Endothelial cell of umbilical vein (primary cell): Measurements from ENCODE around the gene FBXO44. TPM values are rescaled to one million over a fixed set of nuclear protein-coding genes. Genes with fewer than 3 reads are reported as not detected.

ENCODE experiments used
- BruUV-seq: library from RNA; stranded (reverse); fragments of 400-500 nt; replicated peaks from 2 replicates; lab custom pipeline; 2021; lab: Mats Ljungman, UMichigan
- CTCF ChIA-PET: fragments of 300-600, 350-600 bp; sonication (Branson Sonifier 250); formaldehyde crosslinking; loops from one replicate; lab custom pipeline; 2021; ENCODE audit warnings: antibody characterized with exemption, inconsistent platforms; lab: Charles Lee
- POLR2A ChIA-PET: fragments of 300-600, 350-600 bp; sonication (Branson Sonifier 250); formaldehyde crosslinking; loops from one replicate; lab custom pipeline; 2021; ENCODE audit warnings: antibody characterized with exemption, inconsistent platforms; lab: Charles Lee
- DNase-seq: peaks from one replicate; pipeline ENCODE4 v3.0.0-alpha.2; 2011; ENCODE audit warnings: low read depth, low spot score
- FAIRE-seq: peaks from 2 replicates; lab custom pipeline; 2011; peaks lifted over from hg19 to GRCh38; lab: Jason Lieb, UNC
- H2AFZ ChIP-seq: 2 replicates; pipeline ENCODE4 v1.6.0; 2012; ENCODE audit warnings: low read depth, low read length, control low read depth, inconsistent platforms
- H3K27ac ChIP-seq: 2 replicates; pipeline ENCODE4 v1.5.1; 2011; ENCODE audit warnings: low read depth, mild to moderate bottlenecking, control low read depth, low read length, moderate library complexity; ENCODE audit not compliant: insufficient read depth
- H3K27me3 ChIP-seq, 2 experiments: 2 replicates each; pipeline versions ENCODE4 v1.6.0 to v1.6.1; 2011; ENCODE audit warnings: low read length in 2 of 2, mixed read lengths in 1 of 2; ENCODE audit not compliant: control insufficient read depth in 2 of 2, insufficient read depth in 2 of 2
- H3K36me3 ChIP-seq, 2 experiments: 2 replicates in 1 of 2; 3 replicates in 1 of 2; pipeline ENCODE4 v1.5.1; 2011; ENCODE audit warnings: low read length in 2 of 2, mild to moderate bottlenecking in 1 of 2, moderate library complexity in 1 of 2; ENCODE audit not compliant: control insufficient read depth in 2 of 2, insufficient read depth in 2 of 2; ENCODE audit errors: extremely low read depth in 1 of 2
- H3K4me1 ChIP-seq: 3 replicates; pipeline ENCODE4 v1.5.1; 2011; ENCODE audit warnings: mild to moderate bottlenecking, low read length; ENCODE audit not compliant: control insufficient read depth, insufficient read depth; ENCODE audit errors: extremely low read depth
- H3K4me2 ChIP-seq: 2 replicates; pipeline ENCODE4 v1.6.1; 2011; ENCODE audit warnings: low read length, control low read depth, mixed read lengths; ENCODE audit not compliant: insufficient read depth
- H3K4me3 ChIP-seq, 3 experiments: fragments of 200-600 bp in 1 of 3; sonication (generic), shearing (Covaris generic) in 1 of 3; replicated peaks in 1 of 3; 2 replicates each; pipeline ENCODE4 v1.5.1; 2011 to 2016; ENCODE audit warnings: control low read depth in 3 of 3, low read length in 3 of 3, mild to moderate bottlenecking in 2 of 3, inconsistent platforms in 1 of 3, low read depth in 1 of 3, moderate library complexity in 1 of 3; ENCODE audit not compliant: insufficient read depth in 1 of 3
- H3K79me2 ChIP-seq: 2 replicates; pipeline ENCODE4 v1.6.0; 2012; ENCODE audit warnings: low read length, inconsistent platforms; ENCODE audit not compliant: control insufficient read depth, insufficient read depth
- H3K9ac ChIP-seq: replicated peaks from 2 replicates; pipeline ENCODE3; 2011; ENCODE audit warnings: low read length, control low read depth; ENCODE audit not compliant: insufficient read depth; ENCODE audit errors: extremely low read depth
- H3K9me1 ChIP-seq: replicated peaks from 3 replicates; pipeline ENCODE4 v1.6.0; 2011; ENCODE audit warnings: mild to moderate bottlenecking, low read length; ENCODE audit not compliant: control insufficient read depth, insufficient read depth; ENCODE audit errors: extremely low read depth
- H3K9me3 ChIP-seq: replicated peaks from 2 replicates; pipeline ENCODE4 v1.5.1; 2012; ENCODE audit warnings: low read length, inconsistent platforms; ENCODE audit not compliant: control insufficient read depth, insufficient read depth
- H4K20me1 ChIP-seq: replicated peaks from 2 replicates; pipeline ENCODE3; 2011; ENCODE audit warnings: mild to moderate bottlenecking, low read length; ENCODE audit not compliant: control insufficient read depth, insufficient read depth; ENCODE audit errors: extremely low read depth
- CTCF ChIP-seq, 2 donors: IDR thresholded peaks; 1 replicate in 1 of 2; 2 replicates in 1 of 2; pipeline ENCODE4 v1.5.1; 2011; ENCODE audit warnings: low read length in 2 of 2, mild to moderate bottlenecking in 2 of 2, moderate library complexity in 2 of 2, control low read depth in 1 of 2, inconsistent platforms in 1 of 2, low read depth in 1 of 2; ENCODE audit not compliant: insufficient read depth in 1 of 2; ENCODE audit errors: extremely low read depth in 1 of 2
- EZH2 ChIP-seq: IDR thresholded peaks from 2 replicates; pipeline ENCODE4 v1.6.1; 2012; ENCODE audit warnings: borderline replicate concordance, low read depth, mild to moderate bottlenecking, moderate library complexity, low read length, inconsistent platforms; ENCODE audit not compliant: severe bottlenecking
- FOS ChIP-seq: IDR thresholded peaks from 2 replicates; pipeline ENCODE4 v1.6.1; 2011; ENCODE audit warnings: mild to moderate bottlenecking, low read length, moderate library complexity, borderline replicate concordance; ENCODE audit not compliant: insufficient read depth
- GATA2 ChIP-seq: IDR thresholded peaks from 2 replicates; pipeline ENCODE4 v1.7.0; 2011; ENCODE audit warnings: low read depth, mild to moderate bottlenecking, moderate library complexity, mixed read lengths, low read length; ENCODE audit not compliant: insufficient read length, insufficient read depth
- JUN ChIP-seq: IDR thresholded peaks from 2 replicates; pipeline ENCODE4 v1.6.1; 2011; ENCODE audit warnings: borderline replicate concordance, low read depth; ENCODE audit not compliant: insufficient read length, insufficient read depth
- MAX ChIP-seq: IDR thresholded peaks from 2 replicates; pipeline ENCODE4 v1.6.1; 2011; ENCODE audit not compliant: insufficient read depth, insufficient read length
- MYC ChIP-seq: IDR thresholded peaks from one replicate; pipeline ENCODE4 v1.6.1; 2011; ENCODE audit warnings: mild to moderate bottlenecking, low read depth, low read length
- POLR2A ChIP-seq: IDR thresholded peaks from 2 replicates; pipeline ENCODE4 v1.6.1; 2012; ENCODE audit warnings: low read depth, mild to moderate bottlenecking, control low read depth, low read length
- POLR2AphosphoS5 ChIP-seq: IDR thresholded peaks from 2 replicates; pipeline ENCODE4 v1.6.1; 2012; ENCODE audit warnings: low read depth, mild to moderate bottlenecking, control low read depth, low read length, moderate library complexity; ENCODE audit not compliant: insufficient read depth
- dilution Hi-C: fragments of 300-500 bp; cut with MboI; formaldehyde crosslinking; loops from one replicate; pipeline ENCODE4 v1.15.0; 2019; ENCODE audit warnings: low sequenced_read_pairs; ENCODE audit not compliant: extremely low pct_ligation_motif_present
- intact Hi-C: fragments of 100-400 bp; cut with micrococcal nuclease; formaldehyde crosslinking; loops from one replicate; pipeline ENCODE4 v1.10.0; 2022
- polyA plus RNA-seq, 4 experiments: library from polyadenylated mRNA; depleted of rRNA in 3 of 4; stranded (reverse) in 3 of 4; unstranded in 1 of 4; fragments of >200 nt; gene quantifications; 2 replicates each; pipeline versions ENCODE4 v1.2.1 to v1.2.3, GENCODE V29; 2011 to 2012; ENCODE audit warnings: missing spikeins in 1 of 4
- total RNA-seq: library from RNA; stranded (reverse); gene quantifications from 2 replicates; pipeline ENCODE4 v1.2.3, GENCODE V29; 2021

FBXO44 gene
- total and polyA plus RNA-seq, 2 donors (not counting 3 experiments of a cell fraction or from before 2014, with no cell fraction given) = 16.8 to 22.5 TPM

GRCh38 chr1:11685210-11685752 is 30.6 kb downstream of the FBXO44 start:
- dilution Hi-C loops (no loop called here), intact Hi-C loops (no loop called here)
- no peaks in the 10 kb centered on the region for H3K36me3 ChIP-seq
- peaks cover 14 to 20% of the 10 kb centered on the region in 2 experiments for H3K27me3 ChIP-seq
- ChIA-PET POLR2A (no interaction called here), CTCF (interaction anchor here (1.4 to 3.4 kb wide), 3 partner anchors 21 to 648 kb away, joined by 5 to 17 read pairs (median 8); partner anchors contain the start of gene FBXO6)
- H3K4me3 ChIP-seq = no peak overlapping the region
- DNase-seq = no peak
- H3K4me2 ChIP-seq = no peak overlapping the region
- FAIRE-seq = no peak
- peaks cover 6% of the 10 kb centered on the region for H3K4me1 ChIP-seq
- H3K9me1 ChIP-seq = no peaks in the 10 kb centered on the region
- no peaks in the 10 kb centered on the region for H3K9me3 ChIP-seq
- H3K79me2 ChIP-seq = no peaks in the 10 kb centered on the region
- H3K27ac ChIP-seq = no peak overlapping the region
- no peak for TF ChIP-seq POLR2A
- TF ChIP-seq POLR2AphosphoS5 = no peak
- no peak for TF ChIP-seq GATA2
- no peak for TF ChIP-seq MYC
- TF ChIP-seq EZH2 = no peak
- no peak for TF ChIP-seq MAX
- BruUV-seq = no TSS peak
- H2AFZ ChIP-seq = no peak overlapping the region
- no peaks in the 10 kb centered on the region for H4K20me1 ChIP-seq
- H3K9ac ChIP-seq = no peak overlapping the region

- no peak for TF ChIP-seq EZH2
- no peak for TF ChIP-seq POLR2A
- TF ChIP-seq GATA2 = no peak
- no peak for TF ChIP-seq POLR2AphosphoS5
- TF ChIP-seq JUN = no peak
- TF ChIP-seq MYC = no peak
- no peak for TF ChIP-seq FOS
- TF ChIP-seq MAX = no peak
- TF ChIP-seq CTCF (IDR thresholded peaks at IDR 0.05; ENCODE audit: extremely low read depth in 1 of 2, insufficient read depth in 1 of 2, low read depth in 1 of 2, low read length in 2 of 2) = no peak
- FAIRE-seq (no peak), DNase-seq (no peak)
- Histone ChIP-seq H4K20me1 (no peaks in the 10 kb centered on the region), H3K36me3 (no peaks in the 10 kb centered on the region), H3K27me3 (peaks cover 31 to 33% of the 10 kb centered on the region in 2 experiments), H3K9me1 (no peaks in the 10 kb centered on the region), H3K9ac (no peak overlapping the region), H3K4me1 (peaks cover 14% of the 10 kb centered on the region), H3K4me3 (no peak overlapping the region), H3K27ac (no peak overlapping the region), H3K9me3 (no peaks in the 10 kb centered on the region), H3K4me2 (no peak overlapping the region), H3K79me2 (no peaks in the 10 kb centered on the region), H2AFZ (no peak overlapping the region)
- BruUV-seq = no TSS peak
- intact Hi-C loops (no loop called here), dilution Hi-C loops (no loop called here)
- CTCF ChIA-PET = no interaction called here
- POLR2A ChIA-PET = no interaction called here
Observed at GRCh38 chr1:11688506-11688905, 33.8 kb downstream of the FBXO44 start.
